ENCODE results near the gene HCFC1R1. TPM values are rescaled to one million over a fixed set of nuclear protein-coding genes. Genes with fewer than 3 reads are reported as not detected.

HCFC1R1 gene
- total and polyA plus RNA-seq, 4 donors, result 88.5 to 303 (median 199) TPM

- Histone ChIP-seq H3K4me1 (ENCODE audit: control insufficient read depth in 1 of 2, insufficient read depth in 2 of 2, low read length in 2 of 2) (no peaks in the 10 kb centered on the region), H3K27ac (ENCODE audit: low read depth in 1 of 2, low read length in 2 of 2) (no peak overlapping the region), H3K9me3 (ENCODE audit: control insufficient read depth, low read length) (no peaks in the 10 kb centered on the region), H3K27me3 (ENCODE audit: control insufficient read depth in 1 of 2, insufficient read depth in 2 of 2, low read length in 1 of 2) (no peaks in the 10 kb centered on the region), H3K36me3 (ENCODE audit: control insufficient read depth in 1 of 2, insufficient read depth in 2 of 2, low read length in 1 of 2) (no peaks in the 10 kb centered on the region), H3K4me3 (ENCODE audit: low read length in 2 of 2) (no peak overlapping the region)
- 88 to 91% methylated on average over 6 of the region's 6 CpGs for WGBS, 2 donors
- ATAC-seq (ENCODE audit: low FRiP score), result no peak
- intact Hi-C loops (cut with DNase I), result no loop called here
- no peak for DNase-seq
Measured at GRCh38 chr16:3044708-3045107, 21.0 kb upstream of the HCFC1R1 start.

DNA sequence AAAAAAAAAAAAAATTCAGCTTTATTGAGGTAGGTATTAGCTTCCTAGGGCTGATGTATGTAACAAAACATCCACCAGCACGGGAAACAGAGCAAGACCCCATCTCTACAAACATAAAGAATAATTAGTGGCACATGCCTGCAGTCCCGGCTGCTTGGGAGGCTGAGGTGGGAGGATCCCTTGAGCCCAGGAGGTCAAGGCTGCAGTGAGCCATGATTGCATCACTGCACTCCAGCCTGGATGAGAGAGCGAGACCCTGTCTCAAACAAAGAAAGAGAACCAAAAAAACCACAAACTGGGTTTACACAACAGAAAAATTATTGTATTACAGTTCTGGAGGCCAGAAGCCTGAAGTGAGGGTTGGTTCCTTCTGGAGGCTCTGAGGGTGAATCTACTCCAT is 18.6 kb upstream of the HCFC1R1 start:
- H3K27me3 ChIP-seq (ENCODE audit: control insufficient read depth in 1 of 2, insufficient read depth in 2 of 2, low read length in 1 of 2), result peaks cover 0 to 1% of the 10 kb centered on the region in 2 donors
- intact Hi-C loops (cut with DNase I), result no loop called here
- WGBS, 2 donors, result 84 to 93% methylated on average over 3 of the region's 3 CpGs

DNA sequence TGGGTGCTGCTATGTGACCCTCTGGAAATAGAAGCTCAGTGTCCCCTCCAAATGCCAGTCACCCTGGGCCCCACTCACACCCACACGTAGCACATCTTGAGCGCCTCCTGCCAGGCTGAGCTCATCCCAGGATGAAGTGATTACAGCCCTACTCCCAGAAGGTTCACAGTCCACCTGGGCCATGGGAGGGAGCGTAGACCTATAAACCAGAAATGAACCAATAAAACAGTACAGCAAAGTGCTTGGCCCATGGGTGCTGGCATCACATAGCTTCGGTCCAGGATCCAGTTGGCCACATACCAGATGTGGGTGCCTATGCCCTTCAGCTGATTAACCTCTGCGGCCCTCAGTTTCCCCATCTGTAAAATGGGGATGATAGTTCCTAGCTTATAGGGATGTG is 15.2 kb upstream of the HCFC1R1 start:
- Histone ChIP-seq H3K4me1 (ENCODE audit: control insufficient read depth in 1 of 2, insufficient read depth in 2 of 2, low read length in 2 of 2) (no peaks in the 10 kb centered on the region), H3K27ac (ENCODE audit: low read depth in 1 of 2, low read length in 2 of 2) (no peak overlapping the region), H3K4me3 (ENCODE audit: low read length in 2 of 2) (no peak overlapping the region), H3K36me3 (ENCODE audit: control insufficient read depth in 1 of 2, insufficient read depth in 2 of 2, low read length in 1 of 2) (no peaks in the 10 kb centered on the region), H3K27me3 (ENCODE audit: control insufficient read depth in 1 of 2, insufficient read depth in 2 of 2, low read length in 1 of 2) (peaks cover 0 to 1% of the 10 kb centered on the region in 2 donors), H3K9me3 (ENCODE audit: control insufficient read depth, low read length) (no peaks in the 10 kb centered on the region)
- ATAC-seq (ENCODE audit: low FRiP score) (no peak), DNase-seq (no peak)
- intact Hi-C loops (cut with DNase I), result no loop called here
- 79 to 84% methylated on average over 5 of the region's 5 CpGs for WGBS, 2 donors

More for the DNA sequence above, 18.6 kb upstream of the HCFC1R1 start:
- ATAC-seq (ENCODE audit: low FRiP score) (no peak), DNase-seq (no peak)
- no peaks in the 10 kb centered on the region for H3K36me3 ChIP-seq (ENCODE audit: control insufficient read depth in 1 of 2, insufficient read depth in 2 of 2, low read length in 1 of 2)
- H3K4me3 ChIP-seq (ENCODE audit: low read length in 2 of 2), result no peak overlapping the region
- no peaks in the 10 kb centered on the region for H3K9me3 ChIP-seq (ENCODE audit: control insufficient read depth, low read length)
- H3K27ac ChIP-seq (ENCODE audit: low read depth in 1 of 2, low read length in 2 of 2), result no peak overlapping the region
- H3K4me1 ChIP-seq (ENCODE audit: control insufficient read depth in 1 of 2, insufficient read depth in 2 of 2, low read length in 2 of 2), result no peaks in the 10 kb centered on the region

DNA sequence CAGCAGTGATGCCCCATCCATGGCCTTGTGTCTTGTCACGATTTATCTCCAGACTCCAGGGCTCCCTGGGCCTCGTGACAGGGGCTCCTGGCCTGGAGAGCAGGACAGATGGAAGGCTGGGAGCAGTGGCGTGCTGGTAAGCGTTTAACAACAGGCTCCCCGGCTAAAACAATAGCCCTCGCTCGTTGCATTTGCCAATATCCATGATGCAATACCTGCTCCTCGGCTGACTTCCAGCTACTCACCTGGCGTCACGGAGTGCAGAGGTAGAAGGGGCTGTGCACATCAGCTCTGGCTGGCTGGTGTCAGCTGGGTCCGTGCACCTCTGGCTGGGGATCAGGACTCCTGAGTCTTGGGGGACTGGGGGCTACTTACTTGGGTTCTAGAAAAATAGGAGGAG is 14.5 kb upstream of the HCFC1R1 start:
- no peak for ATAC-seq (ENCODE audit: low FRiP score)
- intact Hi-C loops (cut with DNase I), result no loop called here
- no peaks in the 10 kb centered on the region for H3K9me3 ChIP-seq (ENCODE audit: control insufficient read depth, low read length)
- no peak overlapping the region for H3K27ac ChIP-seq (ENCODE audit: low read depth in 1 of 2, low read length in 2 of 2)
- H3K4me1 ChIP-seq (ENCODE audit: control insufficient read depth in 1 of 2, insufficient read depth in 2 of 2, low read length in 2 of 2), result no peaks in the 10 kb centered on the region
- H3K4me3 ChIP-seq (ENCODE audit: low read length in 2 of 2), result no peak overlapping the region
- no peak for DNase-seq
- WGBS, 2 donors, result 47 to 49% methylated on average over 11 of the region's 11 CpGs
- H3K36me3 ChIP-seq (ENCODE audit: control insufficient read depth in 1 of 2, insufficient read depth in 2 of 2, low read length in 1 of 2), result no peaks in the 10 kb centered on the region
- peaks cover 0 to 1% of the 10 kb centered on the region in 2 donors for H3K27me3 ChIP-seq (ENCODE audit: control insufficient read depth in 1 of 2, insufficient read depth in 2 of 2, low read length in 1 of 2)

DNA sequence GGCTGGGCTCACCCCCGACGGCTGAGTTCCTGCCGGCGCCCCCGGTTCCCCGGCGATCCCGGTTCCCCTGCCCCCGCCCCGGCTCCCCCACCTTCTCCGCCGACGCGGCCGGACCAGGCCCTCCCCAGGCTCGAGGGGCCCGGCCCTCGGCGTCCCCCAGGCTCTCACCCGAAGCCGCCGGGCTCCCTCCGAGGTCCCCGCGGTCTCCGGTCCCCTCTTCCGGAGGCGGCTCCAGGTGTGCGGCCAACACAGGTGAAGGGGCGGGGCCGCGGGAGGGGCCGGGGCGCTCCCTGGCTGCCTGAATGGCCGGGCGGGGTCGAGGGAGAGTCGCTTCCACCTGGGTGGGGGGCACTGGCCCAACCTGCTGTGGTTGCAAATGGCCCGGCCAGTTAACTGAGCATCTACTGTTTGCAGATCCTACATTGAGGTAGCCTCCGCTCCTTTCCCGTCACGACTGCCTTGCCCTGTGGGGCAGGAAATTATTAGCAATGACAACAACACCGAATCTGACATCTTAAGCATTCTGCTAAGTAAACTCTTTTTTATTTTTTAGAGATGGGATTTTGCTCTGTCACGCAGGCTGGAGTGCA is 13.1 kb upstream of the HCFC1R1 start, which contains the start of gene BICDL2:
Gene BICDL2 (minus strand): TSS at position 219 of the 590 bp plus-strand sequence. CDS start 1,448 bp downstream, outside the sequence.
- Histone ChIP-seq H3K4me1 (ENCODE audit: control insufficient read depth in 1 of 2, insufficient read depth in 2 of 2, low read length in 2 of 2) (no peaks in the 10 kb centered on the region), H3K27me3 (ENCODE audit: control insufficient read depth in 1 of 2, insufficient read depth in 2 of 2, low read length in 1 of 2) (peaks cover 0 to 1% of the 10 kb centered on the region in 2 donors), H3K36me3 (ENCODE audit: control insufficient read depth in 1 of 2, insufficient read depth in 2 of 2, low read length in 1 of 2) (no peaks in the 10 kb centered on the region), H3K4me3 (ENCODE audit: low read length in 2 of 2) (no peak within 1 kb of the TSS), H3K27ac (ENCODE audit: low read depth in 1 of 2, low read length in 2 of 2) (no peak within 1 kb of the TSS), H3K9me3 (ENCODE audit: control insufficient read depth, low read length) (no peaks in the 10 kb centered on the region)
- DNase-seq, result no peak
- intact Hi-C loops (cut with DNase I), result no loop called here
- ATAC-seq (ENCODE audit: low FRiP score), result no peak
- 9 to 10% methylated on average over 30 to 44 of the region's 44 CpGs for WGBS, 2 donors

DNA sequence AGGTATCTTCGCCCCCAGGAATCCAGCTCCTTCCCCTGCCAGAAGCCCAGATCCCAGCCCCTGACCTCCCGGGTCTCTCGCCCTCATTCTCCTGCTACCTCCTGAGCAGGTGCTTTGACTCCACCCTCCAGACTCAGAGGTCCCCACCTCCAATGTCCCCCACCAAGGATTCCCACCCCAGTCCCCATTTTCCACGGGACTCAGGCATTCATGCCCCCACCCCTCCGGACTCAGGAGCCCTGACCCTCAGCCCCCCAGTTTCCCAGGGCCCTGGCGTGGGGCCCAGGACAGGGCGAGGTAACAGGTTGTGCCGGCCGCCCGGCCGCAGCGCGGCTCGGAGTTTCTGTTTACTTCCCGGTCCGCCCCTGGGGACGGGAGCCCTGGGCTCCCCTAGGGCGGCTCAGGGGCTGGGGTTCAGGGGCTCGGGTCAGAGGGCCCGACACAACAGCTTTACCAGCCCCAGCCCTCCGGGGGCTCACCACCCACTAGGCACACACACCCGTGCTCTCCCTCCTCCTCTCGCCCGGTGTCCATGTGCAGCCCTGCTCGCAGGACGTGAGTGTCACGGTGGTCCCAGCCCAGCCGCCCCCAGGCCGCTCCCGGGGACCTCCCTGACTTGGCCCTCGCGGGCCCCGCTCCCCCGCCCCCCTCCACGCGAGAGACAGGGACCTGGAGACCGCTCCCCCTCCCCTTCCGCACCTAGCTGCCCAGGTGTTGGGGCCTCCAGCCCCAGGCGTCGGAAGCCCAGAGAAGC is 12.4 kb upstream of the HCFC1R1 start:
- ATAC-seq (ENCODE audit: low FRiP score) (no peak), DNase-seq (no peak)
- intact Hi-C loops (cut with DNase I), result no loop called here
- Histone ChIP-seq H3K27me3 (ENCODE audit: control insufficient read depth in 1 of 2, insufficient read depth in 2 of 2, low read length in 1 of 2) (peaks cover 0 to 1% of the 10 kb centered on the region in 2 donors), H3K9me3 (ENCODE audit: control insufficient read depth, low read length) (no peaks in the 10 kb centered on the region), H3K4me1 (ENCODE audit: control insufficient read depth in 1 of 2, insufficient read depth in 2 of 2, low read length in 2 of 2) (no peaks in the 10 kb centered on the region), H3K36me3 (ENCODE audit: control insufficient read depth in 1 of 2, insufficient read depth in 2 of 2, low read length in 1 of 2) (no peaks in the 10 kb centered on the region), H3K4me3 (ENCODE audit: low read length in 2 of 2) (no peak overlapping the region), H3K27ac (ENCODE audit: low read depth in 1 of 2, low read length in 2 of 2) (no peak overlapping the region)
- 2 to 3% methylated on average over 28 to 40 of the region's 40 CpGs for WGBS, 2 donors

- no peaks in the 10 kb centered on the region for H3K4me1 ChIP-seq (ENCODE audit: control insufficient read depth in 1 of 2, insufficient read depth in 2 of 2, low read length in 2 of 2)
- H3K9me3 ChIP-seq (ENCODE audit: control insufficient read depth, low read length), result no peaks in the 10 kb centered on the region
- no peak for DNase-seq
- no peaks in the 10 kb centered on the region for H3K36me3 ChIP-seq (ENCODE audit: control insufficient read depth in 1 of 2, insufficient read depth in 2 of 2, low read length in 1 of 2)
- ATAC-seq (ENCODE audit: low FRiP score), result no peak
- H3K4me3 ChIP-seq (ENCODE audit: low read length in 2 of 2), result no peak overlapping the region
- no peak overlapping the region for H3K27ac ChIP-seq (ENCODE audit: low read depth in 1 of 2, low read length in 2 of 2)
- WGBS, 2 donors, result 47 to 54% methylated on average over 19 of the region's 19 CpGs
- intact Hi-C loops (cut with DNase I), result no loop called here
- peaks cover 0 to 1% of the 10 kb centered on the region in 2 donors for H3K27me3 ChIP-seq (ENCODE audit: control insufficient read depth in 1 of 2, insufficient read depth in 2 of 2, low read length in 1 of 2)
Measured at GRCh38 chr16:3035289-3035971, 11.7 kb upstream of the HCFC1R1 start.

GRCh38 chr16:3032624-3033023 is 8.9 kb upstream of the HCFC1R1 start:
- no peak for ATAC-seq (ENCODE audit: low FRiP score)
- no peak overlapping the region for H3K4me3 ChIP-seq (ENCODE audit: low read length in 2 of 2)
- intact Hi-C loops (cut with DNase I), result no loop called here
- no peaks in the 10 kb centered on the region for H3K27me3 ChIP-seq (ENCODE audit: control insufficient read depth in 1 of 2, insufficient read depth in 2 of 2, low read length in 1 of 2)
- H3K9me3 ChIP-seq (ENCODE audit: control insufficient read depth, low read length), result no peaks in the 10 kb centered on the region
- DNase-seq, result no peak
- no peaks in the 10 kb centered on the region for H3K4me1 ChIP-seq (ENCODE audit: control insufficient read depth in 1 of 2, insufficient read depth in 2 of 2, low read length in 2 of 2)
- no peak overlapping the region for H3K27ac ChIP-seq (ENCODE audit: low read depth in 1 of 2, low read length in 2 of 2)
- no peaks in the 10 kb centered on the region for H3K36me3 ChIP-seq (ENCODE audit: control insufficient read depth in 1 of 2, insufficient read depth in 2 of 2, low read length in 1 of 2)
- 34 to 54% methylated on average over 7 of the region's 7 CpGs for WGBS, 2 donors

All from aorta (tissue), 5 donors.